GM13976 (cell line): ENCODE data around the gene RPL37A.

Experiments
- DNase-seq: peaks from one replicate; pipeline ENCODE4 v3.0.0; 2012; ENCODE audit warnings: low spot score
- CTCF ChIP-seq: IDR thresholded peaks from 2 replicates; pipeline ENCODE4 v1.5.1; 2012; ENCODE audit warnings: borderline replicate concordance, mild to moderate bottlenecking; ENCODE audit not compliant: insufficient read depth; ENCODE audit errors: extremely low read depth, missing control alignments, control extremely low read depth
- in situ Hi-C: fragments of 300-500 bp; cut with MboI; formaldehyde crosslinking; loops from one replicate; pipeline ENCODE4 v1.12.0; 2022; ENCODE audit warnings: low sequenced_read_pairs, mixed read lengths, inconsistent platforms; ENCODE audit not compliant: unreplicated experiment

RPL37A gene

GRCh38 chr2:216520112-216520511 is 21.5 kb downstream of the RPL37A start:
- TF ChIP-seq CTCF, result no peak
- in situ Hi-C loops, result no loop called here
- DNase-seq, result no peak

DNA sequence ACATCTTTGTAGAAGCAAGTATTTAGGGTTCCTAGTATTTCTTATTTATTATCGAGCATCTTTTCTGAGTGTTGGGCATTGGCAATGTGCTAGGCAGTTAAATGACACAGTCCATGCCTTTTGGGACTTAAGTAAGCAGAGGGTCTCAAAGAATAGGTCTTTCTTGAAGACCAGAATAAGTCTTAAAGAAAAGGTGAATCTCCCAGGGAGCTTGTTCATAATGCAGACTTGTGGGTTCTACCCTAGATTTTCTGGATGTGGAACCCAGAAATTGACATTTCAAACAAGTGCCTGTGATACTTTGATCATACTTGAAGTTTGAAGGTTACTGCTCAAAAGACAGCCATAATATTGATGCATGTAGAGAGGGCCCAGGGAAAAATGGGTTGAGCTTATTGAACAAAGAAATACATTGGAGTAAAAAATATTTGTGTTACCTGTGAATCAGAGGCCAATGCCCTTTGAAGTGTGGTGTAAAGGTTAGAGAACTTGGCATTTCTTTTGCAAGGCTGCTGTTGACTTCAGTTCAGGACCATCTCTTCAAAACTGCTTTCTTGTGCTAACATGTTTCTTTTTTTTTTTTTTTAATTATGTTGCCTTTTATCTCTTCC is 24.4 kb downstream of the RPL37A start:
- in situ Hi-C loops, result no loop called here
- no peak for TF ChIP-seq CTCF
- DNase-seq, result no peak

- TF ChIP-seq CTCF, result no peak
- in situ Hi-C loops, result no loop called here
- no peak for DNase-seq
Measured at GRCh38 chr2:216525972-216526371, 27.3 kb downstream of the RPL37A start.

- TF ChIP-seq CTCF, result no peak
- in situ Hi-C loops, result no loop called here
- DNase-seq, result no peak
Measured at GRCh38 chr2:216526939-216527338, 28.3 kb downstream of the RPL37A start.

GRCh38 chr2:216527600-216527999 is 29.0 kb downstream of the RPL37A start:
- no peak for TF ChIP-seq CTCF
- in situ Hi-C loops, result no loop called here
- DNase-seq, result no peak

- DNase-seq, result no peak
- in situ Hi-C loops, result no loop called here
- no peak for TF ChIP-seq CTCF
Measured at GRCh38 chr2:216532562-216532961, 33.9 kb downstream of the RPL37A start.

GRCh38 chr2:216533609-216534008 is 35.0 kb downstream of the RPL37A start:
- no peak for TF ChIP-seq CTCF
- in situ Hi-C loops, result no loop called here
- no peak for DNase-seq
